Measurements from ENCODE around the gene GLRA1. TPM values are rescaled to one million over a fixed set of nuclear protein-coding genes. Genes with fewer than 3 reads are reported as not detected.

The GLRA1 gene
- polyA plus RNA-seq, 1 donor (not counting 4 experiments of a cell fraction or from before 2014, with no cell fraction given), result not detected

GRCh38 chr5:151799407-151799806 is 125.2 kb downstream of the GLRA1 start:
- H3K4me3 ChIP-seq (ENCODE audit: control insufficient read depth in 2 of 3, extremely low read depth in 1 of 3, insufficient read depth in 2 of 3, low read depth in 1 of 3, low read length in 3 of 3), result no peak overlapping the region
- H3K27me3 ChIP-seq (ENCODE audit: control insufficient read depth, extremely low read depth, insufficient read depth, low read length), result no peaks in the 10 kb centered on the region
- peaks cover 12% of the 10 kb centered on the region for H4K20me1 ChIP-seq (ENCODE audit: control insufficient read depth, extremely low read depth, insufficient read depth, low read length)
- DNase-seq (ENCODE audit: low read depth, low spot score) (no peak), FAIRE-seq (no peak)
- no peak overlapping the region for H3K27ac ChIP-seq (ENCODE audit: control insufficient read depth, insufficient read depth, low read length)
- TF ChIP-seq EZH2 (IDR thresholded peaks at IDR 0.05; ENCODE audit: low read length) (no peak), CTCF (optimal IDR thresholded peaks at IDR 0.05 in 1 of 3, IDR thresholded peaks at IDR 0.05 in 1 of 3, conservative IDR thresholded peaks at IDR 0.05 in 1 of 3; ENCODE audit: extremely low read depth in 1 of 3, insufficient read depth in 2 of 3, low read length in 3 of 3) (no peak)
- dilution Hi-C loops (cut with MboI; ENCODE audit: extremely low pct_ligation_motif_present, low sequenced_read_pairs), result no loop called here
- H3K4me1 ChIP-seq (ENCODE audit: control insufficient read depth, extremely low read depth, insufficient read depth, low read length), result no peaks in the 10 kb centered on the region
- no peak overlapping the region for H3K4me2 ChIP-seq (ENCODE audit: control insufficient read depth, extremely low read depth, insufficient read depth, low read depth, low read length)
- peaks cover 66% of the 10 kb centered on the region for H3K79me2 ChIP-seq (ENCODE audit: control insufficient read depth, insufficient read depth, low read length)
- no peaks in the 10 kb centered on the region for H3K9me3 ChIP-seq (ENCODE audit: control insufficient read depth, low read depth, low read length)
- no peak overlapping the region for H3K9ac ChIP-seq (ENCODE audit: control insufficient read depth, extremely low read depth, insufficient read depth, low read length)
- H3K9me1 ChIP-seq (ENCODE audit: control insufficient read depth, extremely low read depth, insufficient read depth, low read length), result peaks cover 2% of the 10 kb centered on the region
- H3K36me3 ChIP-seq (ENCODE audit: control insufficient read depth in 2 of 2, extremely low read depth in 1 of 2, insufficient read depth in 2 of 2, low read length in 2 of 2), result peaks cover 25 to 49% of the 10 kb centered on the region in 2 experiments
- no peak overlapping the region for H2AFZ ChIP-seq (ENCODE audit: control insufficient read depth, low read length)

GRCh38 chr5:151798674-151799073 is 126.0 kb downstream of the GLRA1 start:
- H3K9ac ChIP-seq (ENCODE audit: control insufficient read depth, extremely low read depth, insufficient read depth, low read length), result no peak overlapping the region
- FAIRE-seq (no peak), DNase-seq (ENCODE audit: low read depth, low spot score) (no peak)
- peaks cover 2% of the 10 kb centered on the region for H3K9me1 ChIP-seq (ENCODE audit: control insufficient read depth, extremely low read depth, insufficient read depth, low read length)
- dilution Hi-C loops (cut with MboI; ENCODE audit: extremely low pct_ligation_motif_present, low sequenced_read_pairs), result no loop called here
- no peak overlapping the region for H3K4me3 ChIP-seq (ENCODE audit: control insufficient read depth in 2 of 3, extremely low read depth in 1 of 3, insufficient read depth in 2 of 3, low read depth in 1 of 3, low read length in 3 of 3)
- H2AFZ ChIP-seq (ENCODE audit: control insufficient read depth, low read length), result no peak overlapping the region
- TF ChIP-seq CTCF (optimal IDR thresholded peaks at IDR 0.05 in 1 of 3, IDR thresholded peaks at IDR 0.05 in 1 of 3, conservative IDR thresholded peaks at IDR 0.05 in 1 of 3; ENCODE audit: extremely low read depth in 1 of 3, insufficient read depth in 2 of 3, low read length in 3 of 3) (no peak), EZH2 (IDR thresholded peaks at IDR 0.05; ENCODE audit: low read length) (no peak)
- H4K20me1 ChIP-seq (ENCODE audit: control insufficient read depth, extremely low read depth, insufficient read depth, low read length), result peaks cover 12% of the 10 kb centered on the region
- no peak overlapping the region for H3K4me2 ChIP-seq (ENCODE audit: control insufficient read depth, extremely low read depth, insufficient read depth, low read depth, low read length)
- peaks cover 26 to 55% of the 10 kb centered on the region in 2 experiments for H3K36me3 ChIP-seq (ENCODE audit: control insufficient read depth in 2 of 2, extremely low read depth in 1 of 2, insufficient read depth in 2 of 2, low read length in 2 of 2)
- H3K79me2 ChIP-seq (ENCODE audit: control insufficient read depth, insufficient read depth, low read length), result peaks cover 68% of the 10 kb centered on the region
- H3K27me3 ChIP-seq (ENCODE audit: control insufficient read depth, extremely low read depth, insufficient read depth, low read length), result no peaks in the 10 kb centered on the region
- no peaks in the 10 kb centered on the region for H3K4me1 ChIP-seq (ENCODE audit: control insufficient read depth, extremely low read depth, insufficient read depth, low read length)
- H3K27ac ChIP-seq (ENCODE audit: control insufficient read depth, insufficient read depth, low read length), result no peak overlapping the region
- no peaks in the 10 kb centered on the region for H3K9me3 ChIP-seq (ENCODE audit: control insufficient read depth, low read depth, low read length)
